Suprapubic skin (tissue), 3 donors: Measurements from ENCODE around the gene RCHY1.

Experiments
- EP300 ChIP-seq: sonication (generic); formaldehyde crosslinking; IDR thresholded peaks from one replicate; pipeline ENCODE4 v1.6.1; 2017; ENCODE audit warnings: antibody characterized with exemption
- POLR2A ChIP-seq, 2 donors: fragments of 450-650 bp; IDR thresholded peaks; one replicate each; pipeline ENCODE4 v1.6.1; 2017; ENCODE audit warnings: antibody characterized with exemption in 2 of 2, mild to moderate bottlenecking in 2 of 2, moderate library complexity in 2 of 2
- TF ChIP-seq, protein P1 (sequence below), 2 donors: fragments of 200-600 bp in 1 of 2; fragments of 450-650 bp in 1 of 2; sonication (generic) in 1 of 2; IDR thresholded peaks; one replicate each; pipeline ENCODE4 v1.5.1; 2016 to 2019; ENCODE audit warnings: antibody characterized with exemption in 2 of 2, mild to moderate bottlenecking in 1 of 2, moderate library complexity in 1 of 2

DNA sequence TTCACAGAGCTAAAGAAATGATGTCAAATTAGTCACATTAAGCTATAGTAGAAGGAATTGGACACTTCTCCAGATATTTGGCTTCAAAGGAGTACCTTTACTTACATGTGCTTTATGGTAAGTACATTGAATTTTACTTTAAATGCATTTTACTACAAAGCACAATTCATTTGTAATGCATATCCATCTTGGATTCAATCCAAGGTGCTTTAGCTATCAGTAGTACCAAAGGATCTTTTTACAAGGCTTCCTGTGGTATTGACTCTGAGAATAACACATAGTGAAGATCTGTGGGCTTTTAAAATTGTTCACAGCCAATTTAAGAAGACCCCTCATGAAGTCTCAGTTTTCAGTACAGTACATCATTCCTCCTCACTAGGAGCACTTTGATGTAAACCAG lies 13.3 kb upstream of the RCHY1 start:
- TF ChIP-seq POLR2A (IDR thresholded peaks at IDR 0.05) (no peak), EP300 (no peak)
- TF ChIP-seq, protein P1, sequence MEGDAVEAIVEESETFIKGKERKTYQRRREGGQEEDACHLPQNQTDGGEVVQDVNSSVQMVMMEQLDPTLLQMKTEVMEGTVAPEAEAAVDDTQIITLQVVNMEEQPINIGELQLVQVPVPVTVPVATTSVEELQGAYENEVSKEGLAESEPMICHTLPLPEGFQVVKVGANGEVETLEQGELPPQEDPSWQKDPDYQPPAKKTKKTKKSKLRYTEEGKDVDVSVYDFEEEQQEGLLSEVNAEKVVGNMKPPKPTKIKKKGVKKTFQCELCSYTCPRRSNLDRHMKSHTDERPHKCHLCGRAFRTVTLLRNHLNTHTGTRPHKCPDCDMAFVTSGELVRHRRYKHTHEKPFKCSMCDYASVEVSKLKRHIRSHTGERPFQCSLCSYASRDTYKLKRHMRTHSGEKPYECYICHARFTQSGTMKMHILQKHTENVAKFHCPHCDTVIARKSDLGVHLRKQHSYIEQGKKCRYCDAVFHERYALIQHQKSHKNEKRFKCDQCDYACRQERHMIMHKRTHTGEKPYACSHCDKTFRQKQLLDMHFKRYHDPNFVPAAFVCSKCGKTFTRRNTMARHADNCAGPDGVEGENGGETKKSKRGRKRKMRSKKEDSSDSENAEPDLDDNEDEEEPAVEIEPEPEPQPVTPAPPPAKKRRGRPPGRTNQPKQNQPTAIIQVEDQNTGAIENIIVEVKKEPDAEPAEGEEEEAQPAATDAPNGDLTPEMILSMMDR (IDR thresholded peaks at IDR 0.05): no peak
